ENCODE results near the gene C2CD2.

C2CD2 gene

DNA sequence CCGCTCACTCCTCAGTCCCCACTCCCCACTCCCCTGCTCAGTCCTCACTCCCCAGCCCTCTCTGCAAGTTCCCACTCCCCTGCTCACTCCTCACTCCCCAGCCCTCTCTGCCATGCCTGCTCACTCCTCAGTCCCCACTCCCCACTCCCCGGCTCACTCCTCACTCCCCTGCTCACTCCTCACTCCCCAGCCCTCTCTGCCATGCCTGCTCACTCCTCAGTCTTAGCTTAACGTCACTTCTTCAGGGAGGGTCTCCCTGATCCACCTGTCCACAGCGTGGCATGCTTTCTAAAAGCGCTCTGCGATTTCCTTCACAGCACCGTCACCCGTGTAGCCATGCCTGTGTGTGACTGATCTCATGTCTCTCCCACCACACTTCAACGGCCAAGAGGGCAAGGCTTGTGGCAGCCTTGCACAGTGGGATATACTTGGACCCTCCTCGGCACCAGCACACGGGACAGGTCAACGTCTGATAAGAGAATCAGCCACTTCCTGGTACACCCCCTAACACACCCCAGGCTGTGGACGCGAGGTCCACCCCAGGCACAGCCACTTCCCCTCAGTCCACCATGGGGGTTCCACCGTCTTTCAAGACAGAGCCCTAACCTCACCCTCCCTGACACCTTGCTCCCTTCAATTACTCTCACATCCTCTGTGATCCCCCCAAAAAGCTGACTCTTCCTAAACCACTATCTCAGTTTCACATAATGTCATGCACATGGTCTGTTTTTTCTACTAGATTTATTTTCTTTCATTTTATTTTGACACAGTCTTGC lies 88.6 kb downstream of the C2CD2 start:
- no peak for DNase-seq (ENCODE audit: low read depth)

DNA sequence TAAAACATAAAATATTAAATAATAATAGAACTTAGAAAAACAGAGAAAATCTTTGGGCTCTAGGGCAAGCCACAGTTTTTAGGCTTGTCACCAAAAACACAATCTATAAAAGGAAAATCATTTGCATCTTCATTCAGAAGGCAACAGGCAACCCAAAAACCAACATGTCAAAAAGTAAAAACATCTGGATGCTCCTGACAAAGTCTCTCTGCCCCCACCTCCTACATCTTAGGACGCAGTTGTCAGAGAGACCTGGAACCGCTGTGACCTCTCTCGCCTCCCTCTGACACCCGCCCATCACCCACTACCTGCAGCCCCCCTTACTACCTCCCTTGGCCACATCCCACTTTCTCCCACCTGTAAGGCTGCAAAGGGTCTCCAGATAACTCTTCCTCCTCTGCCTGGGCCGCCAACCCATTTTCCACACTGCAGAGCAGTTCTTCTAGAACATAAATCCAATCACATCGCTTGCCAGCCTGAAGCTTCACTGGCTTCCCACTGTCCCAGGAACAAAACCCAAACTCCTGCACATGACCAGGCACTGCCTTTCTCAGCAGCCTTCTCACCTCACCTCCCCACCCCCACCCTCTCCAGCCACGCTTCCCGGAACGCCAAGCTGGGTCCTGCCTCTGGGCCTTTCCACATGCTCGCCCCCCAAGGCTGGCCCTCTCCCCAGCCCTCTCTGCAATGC lies 89.4 kb downstream of the C2CD2 start:
- no peak for DNase-seq (ENCODE audit: low read depth)

DNA sequence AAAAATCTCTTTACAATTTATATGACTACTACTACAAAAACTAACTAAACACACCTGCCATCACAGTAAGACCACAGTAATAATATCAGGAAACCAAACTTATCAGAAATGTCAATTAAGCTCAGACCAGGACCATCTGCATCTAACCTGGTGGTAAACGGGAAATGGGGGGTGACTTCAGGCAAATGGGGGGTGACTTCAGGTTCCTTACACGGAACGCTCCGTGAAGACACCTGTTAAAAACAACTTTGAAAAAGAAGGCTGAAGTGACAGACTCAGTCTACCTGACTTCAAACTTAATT lies 90.4 kb downstream of the C2CD2 start:
- DNase-seq (ENCODE audit: low read depth) = no peak

DNA sequence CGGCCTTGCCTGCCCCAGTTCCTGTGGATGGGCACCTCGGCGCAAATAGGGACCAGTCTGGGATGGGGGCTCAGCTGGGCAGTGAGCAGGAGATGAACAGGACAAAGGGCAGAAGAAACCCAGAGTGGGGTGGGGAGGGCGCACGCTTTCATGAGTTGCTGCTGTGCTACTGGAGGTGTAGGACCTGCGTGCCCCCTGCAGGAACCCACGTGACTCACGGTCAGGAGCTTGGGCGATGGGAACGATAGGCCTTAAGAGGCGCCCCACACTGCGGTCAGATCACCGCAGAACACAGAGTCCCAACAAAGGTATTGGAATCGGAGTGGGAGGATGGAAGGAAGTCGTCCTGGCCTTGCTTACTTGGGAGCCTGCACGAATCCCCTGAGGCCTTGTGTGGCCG lies 91.8 kb downstream of the C2CD2 start:
- no peak for DNase-seq (ENCODE audit: low read depth)

DNA sequence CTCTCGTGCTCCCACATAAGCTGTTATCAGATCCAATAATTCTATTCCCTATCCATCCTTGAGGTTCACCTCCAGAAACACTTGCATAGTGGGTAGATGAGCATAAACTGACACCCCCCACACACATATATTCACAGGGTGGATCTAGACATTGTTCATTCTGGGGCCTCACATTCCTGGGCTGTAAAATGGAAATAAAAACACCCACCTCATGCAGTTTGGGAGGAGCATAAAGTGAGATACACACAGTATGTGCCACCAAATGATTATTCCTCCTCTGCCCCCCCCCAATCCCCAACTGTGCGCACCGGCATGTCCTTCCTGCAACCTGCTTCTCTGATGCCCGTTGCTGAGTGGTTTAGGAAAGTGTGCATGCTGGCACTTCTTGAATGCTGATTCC lies 92.6 kb downstream of the C2CD2 start:
- DNase-seq (ENCODE audit: low read depth) = no peak

DNA sequence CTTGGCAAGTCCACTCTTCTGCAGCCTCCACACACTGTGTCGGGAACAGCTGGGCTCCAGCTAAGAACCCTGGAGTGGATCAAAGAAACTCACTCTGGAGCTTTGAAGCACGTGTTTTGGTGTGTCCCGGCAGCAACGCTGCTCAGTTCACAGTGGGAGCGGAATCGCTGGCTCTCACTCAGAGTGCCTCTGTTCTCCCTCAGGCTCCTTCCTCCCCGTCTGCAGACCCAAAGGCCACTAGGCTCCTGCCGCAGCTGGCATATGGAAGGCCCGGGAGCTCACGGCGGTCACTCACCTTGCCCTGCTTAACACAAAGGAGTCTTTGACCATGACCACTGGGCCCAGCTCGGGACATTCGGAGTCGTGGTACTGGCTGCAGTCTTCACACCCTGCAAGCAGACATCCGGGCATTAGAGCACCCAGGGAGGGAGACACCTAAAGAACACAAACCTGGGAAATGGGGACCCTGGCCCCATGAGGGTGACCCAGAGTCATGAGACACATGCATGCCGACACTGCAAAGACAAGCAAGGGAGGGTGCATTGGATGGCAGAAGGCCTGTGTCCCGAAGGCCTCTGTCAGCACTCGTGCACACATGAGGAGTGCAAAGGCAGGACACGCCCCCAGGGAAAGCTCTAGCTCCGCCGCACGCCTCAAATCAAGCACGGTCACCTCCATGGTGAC lies 94.4 kb downstream of the C2CD2 start:
- DNase-seq (ENCODE audit: low read depth) = no peak

DNA sequence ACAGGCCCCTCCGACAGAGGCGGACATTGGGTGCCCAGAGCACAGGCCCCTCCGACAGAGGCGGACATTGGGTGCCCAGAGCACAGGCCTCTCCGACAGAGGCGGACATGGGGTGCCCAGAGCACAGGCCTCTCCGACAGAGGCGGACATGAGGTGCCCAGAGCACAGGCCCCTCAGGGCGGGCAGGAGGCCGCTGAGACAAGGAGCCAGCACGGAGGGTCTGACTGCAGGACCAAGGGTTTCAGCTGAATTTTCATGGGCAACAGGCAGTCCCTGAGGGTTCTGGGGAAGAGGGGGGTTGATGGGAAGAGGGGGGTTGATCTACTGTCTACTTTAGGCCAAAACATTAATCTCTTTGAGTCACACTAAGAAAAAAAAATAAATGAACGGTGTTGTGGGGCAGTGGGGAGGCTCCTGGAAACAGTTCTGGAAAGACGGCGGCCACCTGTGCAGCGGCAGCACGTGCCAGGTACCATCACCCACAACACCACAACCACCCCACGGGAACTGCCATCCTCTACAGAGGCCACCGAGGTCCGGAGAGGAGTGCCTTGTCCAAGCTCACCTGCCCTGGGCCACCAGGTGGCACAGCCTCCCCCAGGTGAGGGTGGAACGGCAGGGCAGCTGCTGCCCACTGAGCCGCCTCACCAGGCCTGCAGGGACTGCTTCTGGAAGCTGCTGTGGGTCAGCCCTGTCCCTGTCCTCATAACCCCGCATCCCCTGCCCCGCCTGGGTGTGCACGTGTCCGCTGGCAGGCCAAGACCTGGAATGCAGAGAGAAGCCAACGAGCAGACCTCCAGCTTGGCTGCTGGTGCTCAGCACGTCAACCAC lies 95.1 kb downstream of the C2CD2 start:
- DNase-seq (ENCODE audit: low read depth) = no peak

- DNase-seq (ENCODE audit: low read depth) = no peak
Observed at GRCh38 chr21:41857771-41858300, 96.0 kb downstream of the C2CD2 start.

- no peak for DNase-seq (ENCODE audit: low read depth)
Observed at GRCh38 chr21:41856572-41856971, 97.2 kb downstream of the C2CD2 start.

GRCh38 chr21:41854426-41854995 lies 99.3 kb downstream of the C2CD2 start:
- DNase-seq (ENCODE audit: low read depth) = no peak

GRCh38 chr21:41852929-41853320 lies 100.9 kb downstream of the C2CD2 start:
- no peak for DNase-seq (ENCODE audit: low read depth)

DNA sequence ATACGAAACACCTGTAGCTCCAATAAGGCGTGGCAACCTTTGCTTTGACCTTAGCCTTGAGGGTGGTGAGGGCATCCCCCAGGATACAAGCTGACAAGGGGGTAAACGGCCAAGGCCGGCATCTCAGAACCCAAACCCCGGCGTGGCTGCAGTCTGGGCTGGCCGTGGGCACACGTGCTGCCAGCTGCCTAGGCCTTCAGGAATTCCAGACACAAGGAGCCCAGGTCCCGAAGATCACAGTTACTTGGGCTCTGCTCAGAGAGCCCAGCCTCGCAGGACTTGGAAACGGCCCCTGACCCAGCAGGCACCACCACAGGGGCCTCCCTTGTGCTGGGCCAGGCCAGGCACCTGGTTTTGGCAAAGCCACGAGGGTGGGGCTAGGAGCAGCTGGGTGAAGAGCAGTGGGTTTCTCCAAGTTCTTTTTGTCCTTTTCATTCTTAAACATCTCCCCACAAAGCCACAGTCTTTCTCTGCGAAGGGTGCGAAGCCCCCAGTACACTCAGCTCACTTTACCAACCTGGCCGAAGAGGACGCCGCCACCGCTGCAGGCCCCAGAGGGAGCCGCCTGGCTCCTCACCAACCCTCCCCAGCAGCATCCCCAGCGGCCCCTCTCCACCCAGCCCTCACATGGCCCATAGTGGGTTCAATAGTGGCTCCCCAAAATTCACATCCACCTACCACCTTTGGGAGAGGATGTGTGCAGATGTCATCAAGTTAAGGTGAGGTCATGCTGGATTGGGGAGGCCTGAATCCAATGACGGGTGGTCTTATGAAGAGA lies 101.5 kb downstream of the C2CD2 start:
- no peak for DNase-seq (ENCODE audit: low read depth)

GRCh38 chr21:41851090-41851790 lies 102.6 kb downstream of the C2CD2 start:
- DNase-seq (ENCODE audit: low read depth) = no peak

DNA sequence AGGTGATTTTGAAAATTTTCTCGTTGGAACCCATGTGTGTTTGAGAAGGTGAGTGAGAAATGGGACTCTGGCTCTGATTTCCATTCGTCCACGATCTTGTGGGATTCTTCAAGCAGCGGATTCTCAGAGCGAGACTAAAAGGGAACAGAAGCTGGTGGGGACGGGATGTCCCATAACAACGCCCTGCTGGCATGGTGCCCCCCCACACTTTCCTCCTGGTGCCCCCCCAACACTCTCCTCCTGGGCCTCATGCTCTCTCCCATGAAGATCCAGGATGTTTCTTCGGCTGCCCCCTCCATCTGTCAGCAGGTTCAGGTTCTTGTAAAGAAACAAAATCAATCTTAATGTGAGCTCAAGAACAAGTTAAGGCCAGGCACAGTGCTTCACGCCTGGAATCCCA lies 103.7 kb downstream of the C2CD2 start:
- DNase-seq (ENCODE audit: low read depth) = no peak

GRCh38 chr21:41848958-41849580 lies 104.7 kb downstream of the C2CD2 start:
- no peak for DNase-seq (ENCODE audit: low read depth)

GRCh38 chr21:41848533-41848932 lies 105.3 kb downstream of the C2CD2 start:
- DNase-seq (ENCODE audit: low read depth) = no peak

GRCh38 chr21:41847066-41847804 lies 106.6 kb downstream of the C2CD2 start:
- no peak for DNase-seq (ENCODE audit: low read depth)

DNA sequence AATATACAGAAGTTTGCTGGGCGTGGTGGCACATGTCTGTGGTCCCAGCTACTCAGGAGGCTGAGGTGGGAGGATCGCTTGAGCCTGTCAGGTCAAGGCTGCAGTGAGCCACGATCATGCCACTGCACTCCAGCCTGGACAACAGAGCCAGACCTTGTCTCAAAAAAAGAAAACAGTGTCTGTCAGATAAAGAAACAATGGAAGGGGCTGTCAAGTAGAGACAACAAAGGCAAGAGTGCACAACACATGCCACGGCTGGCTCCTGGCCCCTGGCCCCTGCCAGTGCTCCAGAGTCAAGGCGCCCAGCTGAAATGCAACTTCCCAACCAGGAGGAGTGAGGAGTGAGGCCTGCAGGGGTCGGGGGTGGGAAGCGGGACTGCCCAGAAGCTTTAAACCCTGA lies 107.3 kb downstream of the C2CD2 start:
- DNase-seq (ENCODE audit: low read depth) = no peak

- no peak for DNase-seq (ENCODE audit: low read depth)
Observed at GRCh38 chr21:41846033-41846317, 107.8 kb downstream of the C2CD2 start.
